DOHH2 (cell line): ENCODE results near the gene ASPSCR1.

Experiments
- EZH2phosphoT487 ChIP-seq: fragments of 200-600 bp; sonication (generic); IDR thresholded peaks from 2 replicates; pipeline ENCODE4 v1.6.1; 2017; ENCODE audit warnings: borderline replicate concordance, mild to moderate bottlenecking, antibody characterized with exemption, low read length, moderate library complexity, mixed read lengths
- TF ChIP-seq, protein P1 (sequence below): fragments of 200-600 bp; sonication (generic); IDR thresholded peaks from one replicate; pipeline ENCODE4 v1.5.1; 2014; ENCODE audit warnings: antibody characterized with exemption, mild to moderate bottlenecking, low read depth, low read length; ENCODE audit not compliant: poor library complexity, severe bottlenecking

GRCh38 chr17:81951785-81952684 lies 25.4 kb upstream of the ASPSCR1 start:
- TF ChIP-seq, protein P1, sequence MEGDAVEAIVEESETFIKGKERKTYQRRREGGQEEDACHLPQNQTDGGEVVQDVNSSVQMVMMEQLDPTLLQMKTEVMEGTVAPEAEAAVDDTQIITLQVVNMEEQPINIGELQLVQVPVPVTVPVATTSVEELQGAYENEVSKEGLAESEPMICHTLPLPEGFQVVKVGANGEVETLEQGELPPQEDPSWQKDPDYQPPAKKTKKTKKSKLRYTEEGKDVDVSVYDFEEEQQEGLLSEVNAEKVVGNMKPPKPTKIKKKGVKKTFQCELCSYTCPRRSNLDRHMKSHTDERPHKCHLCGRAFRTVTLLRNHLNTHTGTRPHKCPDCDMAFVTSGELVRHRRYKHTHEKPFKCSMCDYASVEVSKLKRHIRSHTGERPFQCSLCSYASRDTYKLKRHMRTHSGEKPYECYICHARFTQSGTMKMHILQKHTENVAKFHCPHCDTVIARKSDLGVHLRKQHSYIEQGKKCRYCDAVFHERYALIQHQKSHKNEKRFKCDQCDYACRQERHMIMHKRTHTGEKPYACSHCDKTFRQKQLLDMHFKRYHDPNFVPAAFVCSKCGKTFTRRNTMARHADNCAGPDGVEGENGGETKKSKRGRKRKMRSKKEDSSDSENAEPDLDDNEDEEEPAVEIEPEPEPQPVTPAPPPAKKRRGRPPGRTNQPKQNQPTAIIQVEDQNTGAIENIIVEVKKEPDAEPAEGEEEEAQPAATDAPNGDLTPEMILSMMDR = no peak
- TF ChIP-seq EZH2phosphoT487 = no peak
